ENCODE results near the gene HACD3. TPM values are rescaled to one million over a fixed set of nuclear protein-coding genes. Genes with fewer than 3 reads are reported as not detected.
A peak's percentile ranks its signal among the peaks of the same experiment; 100 is the strongest.

The HACD3 gene
- total and polyA plus RNA-seq, 9 of the 15 experiments (the other 6 are each of a cell fraction or from before 2014, with no cell fraction given) = 48.1 to 117 (median 72.8) TPM

DNA sequence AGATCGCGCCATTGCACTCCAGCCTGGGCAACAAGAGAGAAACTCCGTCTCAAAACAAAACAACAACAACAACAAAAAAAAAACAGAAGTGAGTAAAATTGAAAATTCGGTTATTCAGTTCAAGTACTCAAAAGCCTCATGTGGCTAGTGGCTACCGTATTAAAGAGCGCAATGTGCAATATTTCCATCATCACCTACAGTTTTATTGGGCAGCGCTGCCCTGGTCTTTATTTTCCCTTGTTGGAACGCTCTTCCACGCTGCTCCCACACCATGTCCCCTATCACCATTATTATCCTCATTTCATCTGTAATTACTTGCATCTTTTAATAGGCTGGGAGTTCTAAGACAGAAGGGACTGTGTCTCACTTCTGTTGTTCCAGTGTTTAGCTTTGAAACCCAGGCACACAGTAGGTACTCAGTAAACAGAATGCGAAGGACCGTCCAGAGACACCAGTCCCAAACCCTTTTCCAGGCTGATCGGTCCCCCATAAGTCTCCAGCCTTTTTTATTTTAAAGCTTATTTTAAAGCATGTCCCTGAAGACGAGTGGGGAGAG lies 423 bp upstream of the HACD3 start:
- POLR2A ChIA-PET = interaction anchor here (1.3 to 1.9 kb wide), 4 partner anchors 10 to 42 kb away, joined by 3 to 12 read pairs (median 4); no protein-coding TSS in a partner anchor
- WGBS (ENCODE audit: insufficient coverage, low coverage, missing lambda C conversion rate) = 30% methylated on average over 12 of the region's 13 CpGs
- Histone ChIP-seq H3K9me1 (ENCODE audit: control insufficient read depth, insufficient read depth, low read length) (no peaks in the 10 kb centered on the region), H3K9me3 (replicated peaks; ENCODE audit: control insufficient read depth, insufficient read depth, low read depth, low read length) (no peaks in the 10 kb centered on the region), H3K79me2 (ENCODE audit: control insufficient read depth, insufficient read depth, low read length) (peaks cover 51% of the 10 kb centered on the region), H3K36me3 (ENCODE audit: control insufficient read depth, insufficient read depth, low read length) (peaks cover 14% of the 10 kb centered on the region; the same call in 2 of the 3 replicates), H3K4me1 (replicated peaks in 1 of 2; ENCODE audit: control insufficient read depth in 2 of 2, insufficient read depth in 2 of 2, low read length in 2 of 2) (peaks cover 21 to 31% of the 10 kb centered on the region in 2 experiments; a peak in 4 of 5 replicates), H2AFZ (ENCODE audit: low read depth, low read length) (peak overlapping the region; percentile 100), H3K4me3 (peak overlapping the region; percentile 92), H3K27ac (ENCODE audit: extremely low read depth, low read depth, low read length) (peak overlapping the region; percentile 96), H3K9ac (ENCODE audit: insufficient read depth in 1 of 2, low read depth in 2 of 2, low read length in 2 of 2) (peak overlapping the region; percentile 92 to 98; a peak in 3 of 4 replicates), H3K4me2 (ENCODE audit: insufficient read depth, low read length) (peak overlapping the region; percentile 91), H4K20me1 (replicated peaks; ENCODE audit: control insufficient read depth, insufficient read depth, low read length) (peaks cover 25% of the 10 kb centered on the region), H3K27me3 (ENCODE audit: control insufficient read depth in 2 of 2, insufficient read depth in 2 of 2, low read length in 2 of 2) (no peaks in the 10 kb centered on the region)
- TSS peak; percentile 92 for BruUV-seq (replicated peaks)
- in situ Hi-C loops (cut with MboI) = no loop called here
- CTCF ChIA-PET (ENCODE audit: low intra/inter-chr PET ratio) = no interaction called here
- no peak for DNase-seq (ENCODE audit: extremely low read depth in 1 of 4, low spot score in 3 of 4)
- FAIRE-seq = no peak
- intact Hi-C loops (cut with micrococcal nuclease) = no loop called here
- ATAC-seq = no peak
- TF ChIP-seq ARID1B (IDR thresholded peaks at IDR 0.05) (peak; percentile 4; the same call in 1 of the 2 replicates), MEIS2 (IDR thresholded peaks at IDR 0.05; ENCODE audit: partially characterized antibody) (peak; percentile 51), ZNF707 (CRISPR knock-in tag; conservative IDR thresholded peaks at IDR 0.05) (no peak), HDAC8 (tag; IDR thresholded peaks at IDR 0.05) (no peak), ZKSCAN1 (IDR thresholded peaks at IDR 0.05; ENCODE audit: low read depth, low read length) (peak; percentile 99), POLR2A (conservative IDR thresholded peaks at IDR 0.05) (0 out of 2 replicates have a peak, but pooled peaks have one; percentile 34)
- TF ChIP-seq, protein P1, sequence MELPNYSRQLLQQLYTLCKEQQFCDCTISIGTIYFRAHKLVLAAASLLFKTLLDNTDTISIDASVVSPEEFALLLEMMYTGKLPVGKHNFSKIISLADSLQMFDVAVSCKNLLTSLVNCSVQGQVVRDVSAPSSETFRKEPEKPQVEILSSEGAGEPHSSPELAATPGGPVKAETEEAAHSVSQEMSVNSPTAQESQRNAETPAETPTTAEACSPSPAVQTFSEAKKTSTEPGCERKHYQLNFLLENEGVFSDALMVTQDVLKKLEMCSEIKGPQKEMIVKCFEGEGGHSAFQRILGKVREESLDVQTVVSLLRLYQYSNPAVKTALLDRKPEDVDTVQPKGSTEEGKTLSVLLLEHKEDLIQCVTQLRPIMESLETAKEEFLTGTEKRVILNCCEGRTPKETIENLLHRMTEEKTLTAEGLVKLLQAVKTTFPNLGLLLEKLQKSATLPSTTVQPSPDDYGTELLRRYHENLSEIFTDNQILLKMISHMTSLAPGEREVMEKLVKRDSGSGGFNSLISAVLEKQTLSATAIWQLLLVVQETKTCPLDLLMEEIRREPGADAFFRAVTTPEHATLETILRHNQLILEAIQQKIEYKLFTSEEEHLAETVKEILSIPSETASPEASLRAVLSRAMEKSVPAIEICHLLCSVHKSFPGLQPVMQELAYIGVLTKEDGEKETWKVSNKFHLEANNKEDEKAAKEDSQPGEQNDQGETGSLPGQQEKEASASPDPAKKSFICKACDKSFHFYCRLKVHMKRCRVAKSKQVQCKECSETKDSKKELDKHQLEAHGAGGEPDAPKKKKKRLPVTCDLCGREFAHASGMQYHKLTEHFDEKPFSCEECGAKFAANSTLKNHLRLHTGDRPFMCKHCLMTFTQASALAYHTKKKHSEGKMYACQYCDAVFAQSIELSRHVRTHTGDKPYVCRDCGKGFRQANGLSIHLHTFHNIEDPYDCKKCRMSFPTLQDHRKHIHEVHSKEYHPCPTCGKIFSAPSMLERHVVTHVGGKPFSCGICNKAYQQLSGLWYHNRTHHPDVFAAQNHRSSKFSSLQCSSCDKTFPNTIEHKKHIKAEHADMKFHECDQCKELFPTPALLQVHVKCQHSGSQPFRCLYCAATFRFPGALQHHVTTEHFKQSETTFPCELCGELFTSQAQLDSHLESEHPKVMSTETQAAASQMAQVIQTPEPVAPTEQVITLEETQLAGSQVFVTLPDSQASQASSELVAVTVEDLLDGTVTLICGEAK (IDR thresholded peaks at IDR 0.05) = peak; percentile 33; the same call in 1 of the 2 replicates
- TF ChIP-seq, protein P1 (CRISPR knock-in tag; IDR thresholded peaks at IDR 0.05) = no peak
- TF ChIP-seq, protein P2, sequence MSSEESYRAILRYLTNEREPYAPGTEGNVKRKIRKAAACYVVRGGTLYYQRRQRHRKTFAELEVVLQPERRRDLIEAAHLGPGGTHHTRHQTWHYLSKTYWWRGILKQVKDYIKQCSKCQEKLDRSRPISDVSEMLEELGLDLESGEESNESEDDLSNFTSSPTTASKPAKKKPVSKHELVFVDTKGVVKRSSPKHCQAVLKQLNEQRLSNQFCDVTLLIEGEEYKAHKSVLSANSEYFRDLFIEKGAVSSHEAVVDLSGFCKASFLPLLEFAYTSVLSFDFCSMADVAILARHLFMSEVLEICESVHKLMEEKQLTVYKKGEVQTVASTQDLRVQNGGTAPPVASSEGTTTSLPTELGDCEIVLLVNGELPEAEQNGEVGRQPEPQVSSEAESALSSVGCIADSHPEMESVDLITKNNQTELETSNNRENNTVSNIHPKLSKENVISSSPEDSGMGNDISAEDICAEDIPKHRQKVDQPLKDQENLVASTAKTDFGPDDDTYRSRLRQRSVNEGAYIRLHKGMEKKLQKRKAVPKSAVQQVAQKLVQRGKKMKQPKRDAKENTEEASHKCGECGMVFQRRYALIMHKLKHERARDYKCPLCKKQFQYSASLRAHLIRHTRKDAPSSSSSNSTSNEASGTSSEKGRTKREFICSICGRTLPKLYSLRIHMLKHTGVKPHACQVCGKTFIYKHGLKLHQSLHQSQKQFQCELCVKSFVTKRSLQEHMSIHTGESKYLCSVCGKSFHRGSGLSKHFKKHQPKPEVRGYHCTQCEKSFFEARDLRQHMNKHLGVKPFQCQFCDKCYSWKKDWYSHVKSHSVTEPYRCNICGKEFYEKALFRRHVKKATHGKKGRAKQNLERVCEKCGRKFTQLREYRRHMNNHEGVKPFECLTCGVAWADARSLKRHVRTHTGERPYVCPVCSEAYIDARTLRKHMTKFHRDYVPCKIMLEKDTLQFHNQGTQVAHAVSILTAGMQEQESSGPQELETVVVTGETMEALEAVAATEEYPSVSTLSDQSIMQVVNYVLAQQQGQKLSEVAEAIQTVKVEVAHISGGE (CRISPR knock-in tag; IDR thresholded peaks at IDR 0.05) = peak in 1 of 3 experiments; percentile 6; a peak in 1 of 6 replicates

Data from K562 (cell line).